DOHH2 (cell line): ENCODE data around the gene IRX2.

Experiments used
- H3F3A ChIP-seq: fragments of 200-600 bp; sonication (generic), shearing (Covaris generic); 2 replicates; pipeline ENCODE4 v1.6.0; 2016; ENCODE audit warnings: antibody characterized with exemption, mild to moderate bottlenecking; ENCODE audit not compliant: control insufficient read depth, insufficient read depth
- H3K27ac ChIP-seq: fragments of 200-600 bp; sonication (generic); 2 replicates; pipeline ENCODE4 v1.5.1; 2014; ENCODE audit warnings: low read depth, mild to moderate bottlenecking, low read length, moderate library complexity
- H3K27me3 ChIP-seq: fragments of 200-600 bp; sonication (generic); 2 replicates; pipeline ENCODE4 v1.6.1; 2014; ENCODE audit warnings: mild to moderate bottlenecking, low read length, mixed read lengths; ENCODE audit not compliant: control insufficient read depth
- H3K36me3 ChIP-seq: fragments of 200-600 bp; sonication (generic); 2 replicates; pipeline ENCODE4 v1.6.1; 2014; ENCODE audit warnings: mild to moderate bottlenecking, low read length, moderate library complexity, mixed read lengths; ENCODE audit not compliant: control insufficient read depth
- H3K4me1 ChIP-seq: fragments of 200-600 bp; sonication (generic); 2 replicates; pipeline ENCODE4 v1.6.1; 2014; ENCODE audit warnings: mild to moderate bottlenecking, low read length, mixed read lengths; ENCODE audit not compliant: control insufficient read depth
- H3K4me2 ChIP-seq: fragments of 200-600 bp; sonication (generic); 2 replicates; pipeline ENCODE4 v1.6.0; 2014; ENCODE audit warnings: mild to moderate bottlenecking, low read length, moderate library complexity
- H3K4me3 ChIP-seq: fragments of 200-600 bp; sonication (generic); 2 replicates; pipeline ENCODE4 v1.5.1; 2014; ENCODE audit warnings: mild to moderate bottlenecking, low read length, mixed read lengths
- H3K79me2 ChIP-seq: fragments of 200-600 bp; sonication (generic); 2 replicates; pipeline ENCODE4 v1.6.1; 2014; ENCODE audit warnings: mild to moderate bottlenecking, low read length, mixed read lengths; ENCODE audit not compliant: control insufficient read depth
- H3K9me2 ChIP-seq: fragments of 200-600 bp; sonication (generic); replicated peaks from 2 replicates; pipeline ENCODE4 v1.6.1; 2014; ENCODE audit warnings: mild to moderate bottlenecking, low read length, mixed read lengths; ENCODE audit not compliant: control insufficient read depth
- H3K9me3 ChIP-seq: fragments of 200-600 bp; sonication (generic); 2 replicates; pipeline ENCODE4 v1.6.1; 2014; ENCODE audit warnings: antibody characterized with exemption, low read length, mixed read lengths; ENCODE audit not compliant: control insufficient read depth, insufficient read depth
- H4K20me1 ChIP-seq: fragments of 200-600 bp; sonication (generic); 2 replicates; pipeline ENCODE4 v1.6.0; 2014; ENCODE audit warnings: low read depth, mild to moderate bottlenecking, antibody characterized with exemption, low read length, moderate library complexity; ENCODE audit not compliant: control insufficient read depth, insufficient read depth
- EZH2phosphoT487 ChIP-seq: fragments of 200-600 bp; sonication (generic); IDR thresholded peaks from 2 replicates; pipeline ENCODE4 v1.6.1; 2017; ENCODE audit warnings: borderline replicate concordance, mild to moderate bottlenecking, antibody characterized with exemption, low read length, moderate library complexity, mixed read lengths
- TF ChIP-seq, protein P1 (sequence below): fragments of 200-600 bp; sonication (generic); IDR thresholded peaks from one replicate; pipeline ENCODE4 v1.5.1; 2014; ENCODE audit warnings: antibody characterized with exemption, mild to moderate bottlenecking, low read depth, low read length; ENCODE audit not compliant: poor library complexity, severe bottlenecking

The IRX2 gene

GRCh38 chr5:2700876-2701275 is 50.6 kb downstream of the IRX2 start:
- Histone ChIP-seq H3K9me2 (no peaks in the 10 kb centered on the region), H3K27ac (no peak overlapping the region), H3K27me3 (no peaks in the 10 kb centered on the region), H3K79me2 (no peaks in the 10 kb centered on the region), H3K4me3 (no peak overlapping the region), H3K4me2 (no peak overlapping the region), H3K4me1 (no peaks in the 10 kb centered on the region), H4K20me1 (no peaks in the 10 kb centered on the region), H3K9me3 (peaks cover 12% of the 10 kb centered on the region; the same call in 1 of the 2 replicates), H3K36me3 (no peaks in the 10 kb centered on the region), H3F3A (no peaks in the 10 kb centered on the region)
- TF ChIP-seq EZH2phosphoT487 = no peak
- TF ChIP-seq, protein P1, sequence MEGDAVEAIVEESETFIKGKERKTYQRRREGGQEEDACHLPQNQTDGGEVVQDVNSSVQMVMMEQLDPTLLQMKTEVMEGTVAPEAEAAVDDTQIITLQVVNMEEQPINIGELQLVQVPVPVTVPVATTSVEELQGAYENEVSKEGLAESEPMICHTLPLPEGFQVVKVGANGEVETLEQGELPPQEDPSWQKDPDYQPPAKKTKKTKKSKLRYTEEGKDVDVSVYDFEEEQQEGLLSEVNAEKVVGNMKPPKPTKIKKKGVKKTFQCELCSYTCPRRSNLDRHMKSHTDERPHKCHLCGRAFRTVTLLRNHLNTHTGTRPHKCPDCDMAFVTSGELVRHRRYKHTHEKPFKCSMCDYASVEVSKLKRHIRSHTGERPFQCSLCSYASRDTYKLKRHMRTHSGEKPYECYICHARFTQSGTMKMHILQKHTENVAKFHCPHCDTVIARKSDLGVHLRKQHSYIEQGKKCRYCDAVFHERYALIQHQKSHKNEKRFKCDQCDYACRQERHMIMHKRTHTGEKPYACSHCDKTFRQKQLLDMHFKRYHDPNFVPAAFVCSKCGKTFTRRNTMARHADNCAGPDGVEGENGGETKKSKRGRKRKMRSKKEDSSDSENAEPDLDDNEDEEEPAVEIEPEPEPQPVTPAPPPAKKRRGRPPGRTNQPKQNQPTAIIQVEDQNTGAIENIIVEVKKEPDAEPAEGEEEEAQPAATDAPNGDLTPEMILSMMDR = no peak

DNA sequence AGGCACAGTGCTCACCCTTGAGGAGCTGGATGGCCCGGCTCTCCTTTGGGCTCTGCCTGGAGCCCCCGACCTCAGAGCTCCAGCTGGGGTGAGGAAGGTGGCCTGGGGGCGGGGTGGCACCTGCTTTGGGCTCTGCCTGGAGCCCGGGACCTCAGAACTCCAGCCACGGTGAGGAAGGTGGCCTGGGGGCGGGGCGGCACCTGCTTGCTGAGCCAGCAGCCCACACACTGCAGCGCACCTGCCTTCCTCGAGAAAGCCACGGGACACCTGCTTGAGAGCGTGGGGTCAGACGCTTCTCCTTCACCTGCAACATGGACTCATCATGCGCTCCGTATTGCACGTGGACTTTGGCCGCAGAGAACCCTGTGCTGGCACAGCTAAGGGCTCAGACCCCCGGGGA is 51.8 kb downstream of the IRX2 start:
- TF ChIP-seq, protein P1 = no peak
- TF ChIP-seq EZH2phosphoT487 = no peak
- Histone ChIP-seq H3K4me3 (no peak overlapping the region), H3K27me3 (no peaks in the 10 kb centered on the region), H3K79me2 (no peaks in the 10 kb centered on the region), H3F3A (no peaks in the 10 kb centered on the region), H3K4me1 (no peaks in the 10 kb centered on the region), H3K36me3 (no peaks in the 10 kb centered on the region), H3K27ac (no peak overlapping the region), H3K4me2 (no peak overlapping the region), H3K9me3 (peaks cover 13% of the 10 kb centered on the region; the same call in 1 of the 2 replicates), H4K20me1 (no peaks in the 10 kb centered on the region), H3K9me2 (no peaks in the 10 kb centered on the region)

GRCh38 chr5:2699231-2699630 is 52.2 kb downstream of the IRX2 start:
- Histone ChIP-seq H3K9me3 (peaks cover 11% of the 10 kb centered on the region; the same call in 1 of the 2 replicates), H3K4me2 (no peak overlapping the region), H3K9me2 (no peaks in the 10 kb centered on the region), H3F3A (no peaks in the 10 kb centered on the region), H3K27ac (no peak overlapping the region), H3K27me3 (no peaks in the 10 kb centered on the region), H3K4me3 (no peak overlapping the region), H3K79me2 (no peaks in the 10 kb centered on the region), H3K4me1 (no peaks in the 10 kb centered on the region), H4K20me1 (no peaks in the 10 kb centered on the region), H3K36me3 (no peaks in the 10 kb centered on the region)
- TF ChIP-seq, protein P1 = no peak
- no peak for TF ChIP-seq EZH2phosphoT487

GRCh38 chr5:2698581-2698980 is 52.9 kb downstream of the IRX2 start:
- Histone ChIP-seq H3K4me3 (no peak overlapping the region), H3K36me3 (no peaks in the 10 kb centered on the region), H3K79me2 (no peaks in the 10 kb centered on the region), H3K27ac (no peak overlapping the region), H3K27me3 (no peaks in the 10 kb centered on the region), H4K20me1 (no peaks in the 10 kb centered on the region), H3K4me1 (no peaks in the 10 kb centered on the region), H3K9me3 (peaks cover 11% of the 10 kb centered on the region; the same call in 1 of the 2 replicates), H3F3A (no peaks in the 10 kb centered on the region), H3K9me2 (no peaks in the 10 kb centered on the region), H3K4me2 (no peak overlapping the region)
- no peak for TF ChIP-seq EZH2phosphoT487
- TF ChIP-seq, protein P1 = no peak
